ENCODE measurements around the gene SRSF3. TPM values are rescaled to one million over a fixed set of nuclear protein-coding genes. Genes with fewer than 3 reads are reported as not detected.
A peak's percentile ranks its signal among the peaks of the same experiment; 100 is the strongest.

The SRSF3 gene
- total and polyA plus RNA-seq, 9 of the 15 experiments (the other 6 are each of a cell fraction or from before 2014, with no cell fraction given): 337 to 1,200 (median 518) TPM

DNA sequence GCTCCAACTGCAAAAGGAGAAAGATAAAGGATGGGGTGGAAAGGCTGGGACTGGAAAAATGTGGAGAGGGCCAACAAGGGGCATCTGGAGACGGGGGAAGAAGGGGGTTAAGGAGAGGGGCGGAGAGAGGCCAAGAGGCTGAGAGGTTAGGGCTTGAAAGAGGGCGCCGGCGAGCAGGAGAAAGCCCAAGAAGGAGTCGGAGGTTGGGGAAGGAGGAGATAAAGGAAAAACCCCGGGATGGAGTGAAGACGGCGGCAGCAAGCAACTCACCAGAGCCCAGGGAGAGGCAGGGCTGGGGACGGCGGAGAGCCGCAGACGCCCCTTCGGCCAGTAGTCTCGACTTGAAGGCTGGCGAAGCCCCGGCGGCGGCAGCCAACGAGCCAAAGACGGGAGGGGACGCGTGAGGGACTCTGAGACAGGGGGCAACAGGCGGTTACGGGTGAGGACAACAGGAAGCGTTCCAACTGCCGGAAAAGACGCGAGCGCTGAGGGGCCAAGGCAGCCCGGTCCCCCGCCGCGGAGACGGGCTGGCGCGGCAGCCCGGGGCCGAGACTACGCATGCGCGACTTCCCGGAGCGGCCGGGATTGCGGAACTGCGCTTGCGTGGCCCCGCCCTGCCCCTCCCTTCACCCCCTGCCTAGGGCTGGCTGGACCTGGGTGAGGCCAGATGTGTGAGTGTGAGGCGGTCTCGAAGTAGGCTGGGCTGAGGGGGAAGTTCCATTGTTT lies 47.1 kb upstream of the SRSF3 start, which contains the start of gene STK38 (continued):
- TF ChIP-seq JUND (IDR thresholded peaks at IDR 0.05; ENCODE audit: borderline replicate concordance, low read depth, low read length) (0 out of 2 replicates have a peak, but pooled peaks have one; percentile 33), JUND (tag; IDR thresholded peaks at IDR 0.05; ENCODE audit: borderline replicate concordance, low read depth, low read length) (peak; percentile 35; the same call in 1 of the 3 replicates), SIN3B (IDR thresholded peaks at IDR 0.05; ENCODE audit: low read depth) (0 out of 2 replicates have a peak, but pooled peaks have one; percentile 22), KLF6 (CRISPR knock-in tag; IDR thresholded peaks at IDR 0.05; ENCODE audit: borderline replicate concordance) (no peak), NCOA4 (IDR thresholded peaks at IDR 0.05; ENCODE audit: partially characterized antibody) (peak; percentile 26), TAF9B (IDR thresholded peaks at IDR 0.05; ENCODE audit: partially characterized antibody) (peak; percentile 34), ZFPM2 (CRISPR knock-in tag; IDR thresholded peaks at IDR 0.05) (no peak), ZNF780A (CRISPR knock-in tag; IDR thresholded peaks at IDR 0.05) (no peak), ZNF644 (tag; IDR thresholded peaks at IDR 0.05; ENCODE audit: low read depth) (no peak), FOS (IDR thresholded peaks at IDR 0.05; ENCODE audit: extremely low read depth, insufficient read length) (no peak), NUFIP1 (IDR thresholded peaks at IDR 0.05; ENCODE audit: partially characterized antibody) (no peak), FOSL1 (tag; conservative IDR thresholded peaks at IDR 0.05) (no peak), NFRKB (IDR thresholded peaks at IDR 0.05; ENCODE audit: low read depth) (peak; percentile 25; the same call in 1 of the 2 replicates)
- TF ChIP-seq, protein P1, sequence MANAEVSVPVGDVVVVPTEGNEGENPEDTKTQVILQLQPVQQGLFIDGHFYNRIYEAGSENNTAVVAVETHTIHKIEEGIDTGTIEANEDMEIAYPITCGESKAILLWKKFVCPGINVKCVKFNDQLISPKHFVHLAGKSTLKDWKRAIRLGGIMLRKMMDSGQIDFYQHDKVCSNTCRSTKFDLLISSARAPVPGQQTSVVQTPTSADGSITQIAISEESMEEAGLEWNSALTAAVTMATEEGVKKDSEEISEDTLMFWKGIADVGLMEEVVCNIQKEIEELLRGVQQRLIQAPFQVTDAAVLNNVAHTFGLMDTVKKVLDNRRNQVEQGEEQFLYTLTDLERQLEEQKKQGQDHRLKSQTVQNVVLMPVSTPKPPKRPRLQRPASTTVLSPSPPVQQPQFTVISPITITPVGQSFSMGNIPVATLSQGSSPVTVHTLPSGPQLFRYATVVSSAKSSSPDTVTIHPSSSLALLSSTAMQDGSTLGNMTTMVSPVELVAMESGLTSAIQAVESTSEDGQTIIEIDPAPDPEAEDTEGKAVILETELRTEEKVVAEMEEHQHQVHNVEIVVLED (CRISPR knock-in tag; IDR thresholded peaks at IDR 0.05): no peak
- TF ChIP-seq, protein P2, sequence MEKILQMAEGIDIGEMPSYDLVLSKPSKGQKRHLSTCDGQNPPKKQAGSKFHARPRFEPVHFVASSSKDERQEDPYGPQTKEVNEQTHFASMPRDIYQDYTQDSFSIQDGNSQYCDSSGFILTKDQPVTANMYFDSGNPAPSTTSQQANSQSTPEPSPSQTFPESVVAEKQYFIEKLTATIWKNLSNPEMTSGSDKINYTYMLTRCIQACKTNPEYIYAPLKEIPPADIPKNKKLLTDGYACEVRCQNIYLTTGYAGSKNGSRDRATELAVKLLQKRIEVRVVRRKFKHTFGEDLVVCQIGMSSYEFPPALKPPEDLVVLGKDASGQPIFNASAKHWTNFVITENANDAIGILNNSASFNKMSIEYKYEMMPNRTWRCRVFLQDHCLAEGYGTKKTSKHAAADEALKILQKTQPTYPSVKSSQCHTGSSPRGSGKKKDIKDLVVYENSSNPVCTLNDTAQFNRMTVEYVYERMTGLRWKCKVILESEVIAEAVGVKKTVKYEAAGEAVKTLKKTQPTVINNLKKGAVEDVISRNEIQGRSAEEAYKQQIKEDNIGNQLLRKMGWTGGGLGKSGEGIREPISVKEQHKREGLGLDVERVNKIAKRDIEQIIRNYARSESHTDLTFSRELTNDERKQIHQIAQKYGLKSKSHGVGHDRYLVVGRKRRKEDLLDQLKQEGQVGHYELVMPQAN (IDR thresholded peaks at IDR 0.05; ENCODE audit: borderline replicate concordance): peak; percentile 83
- TF ChIP-seq, protein P3, sequence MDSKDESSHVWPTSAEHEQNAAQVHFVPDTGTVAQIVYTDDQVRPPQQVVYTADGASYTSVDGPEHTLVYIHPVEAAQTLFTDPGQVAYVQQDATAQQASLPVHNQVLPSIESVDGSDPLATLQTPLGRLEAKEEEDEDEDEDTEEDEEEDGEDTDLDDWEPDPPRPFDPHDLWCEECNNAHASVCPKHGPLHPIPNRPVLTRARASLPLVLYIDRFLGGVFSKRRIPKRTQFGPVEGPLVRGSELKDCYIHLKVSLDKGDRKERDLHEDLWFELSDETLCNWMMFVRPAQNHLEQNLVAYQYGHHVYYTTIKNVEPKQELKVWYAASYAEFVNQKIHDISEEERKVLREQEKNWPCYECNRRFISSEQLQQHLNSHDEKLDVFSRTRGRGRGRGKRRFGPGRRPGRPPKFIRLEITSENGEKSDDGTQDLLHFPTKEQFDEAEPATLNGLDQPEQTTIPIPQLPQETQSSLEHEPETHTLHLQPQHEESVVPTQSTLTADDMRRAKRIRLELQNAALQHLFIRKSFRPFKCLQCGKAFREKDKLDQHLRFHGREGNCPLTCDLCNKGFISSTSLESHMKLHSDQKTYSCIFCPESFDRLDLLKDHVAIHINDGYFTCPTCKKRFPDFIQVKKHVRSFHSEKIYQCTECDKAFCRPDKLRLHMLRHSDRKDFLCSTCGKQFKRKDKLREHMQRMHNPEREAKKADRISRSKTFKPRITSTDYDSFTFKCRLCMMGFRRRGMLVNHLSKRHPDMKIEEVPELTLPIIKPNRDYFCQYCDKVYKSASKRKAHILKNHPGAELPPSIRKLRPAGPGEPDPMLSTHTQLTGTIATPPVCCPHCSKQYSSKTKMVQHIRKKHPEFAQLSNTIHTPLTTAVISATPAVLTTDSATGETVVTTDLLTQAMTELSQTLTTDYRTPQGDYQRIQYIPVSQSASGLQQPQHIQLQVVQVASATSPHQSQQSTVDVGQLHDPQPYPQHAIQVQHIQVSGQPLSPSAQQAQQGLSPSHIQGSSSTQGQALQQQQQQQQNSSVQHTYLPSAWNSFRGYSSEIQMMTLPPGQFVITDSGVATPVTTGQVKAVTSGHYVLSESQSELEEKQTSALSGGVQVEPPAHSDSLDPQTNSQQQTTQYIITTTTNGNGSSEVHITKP (IDR thresholded peaks at IDR 0.05; ENCODE audit: partially characterized antibody): peak; percentile 46
- TF ChIP-seq, protein P4, sequence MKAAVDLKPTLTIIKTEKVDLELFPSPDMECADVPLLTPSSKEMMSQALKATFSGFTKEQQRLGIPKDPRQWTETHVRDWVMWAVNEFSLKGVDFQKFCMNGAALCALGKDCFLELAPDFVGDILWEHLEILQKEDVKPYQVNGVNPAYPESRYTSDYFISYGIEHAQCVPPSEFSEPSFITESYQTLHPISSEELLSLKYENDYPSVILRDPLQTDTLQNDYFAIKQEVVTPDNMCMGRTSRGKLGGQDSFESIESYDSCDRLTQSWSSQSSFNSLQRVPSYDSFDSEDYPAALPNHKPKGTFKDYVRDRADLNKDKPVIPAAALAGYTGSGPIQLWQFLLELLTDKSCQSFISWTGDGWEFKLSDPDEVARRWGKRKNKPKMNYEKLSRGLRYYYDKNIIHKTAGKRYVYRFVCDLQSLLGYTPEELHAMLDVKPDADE (conservative IDR thresholded peaks at IDR 0.05; ENCODE audit: control insufficient read depth, low read depth, low read length): 0 out of 2 replicates have a peak, but pooled peaks have one; percentile 32
